GM21423 (cell line): Measurements from ENCODE around the gene C2orf72.

ENCODE experiments used
- ATAC-seq: cut with Tn5 transposase; IDR thresholded peaks from one replicate; pipeline ENCODE4 v1.9.1; 2021; ENCODE audit warnings: mild to moderate bottlenecking, moderate library complexity; ENCODE audit not compliant: unreplicated experiment

Gene C2orf72

GRCh38 chr2:231041061-231041689, 3.9 kb downstream of the C2orf72 start:
- ATAC-seq: no peak

- ATAC-seq: no peak
Measured at GRCh38 chr2:231043796-231044195, 6.5 kb downstream of the C2orf72 start.

- ATAC-seq: no peak
Measured at GRCh38 chr2:231046916-231047273, 9.6 kb downstream of the C2orf72 start.

- ATAC-seq: no peak
Measured at GRCh38 chr2:231047274-231047922, 10.1 kb downstream of the C2orf72 start.

- no peak for ATAC-seq
Measured at GRCh38 chr2:231047923-231048915, 10.9 kb downstream of the C2orf72 start.

GRCh38 chr2:231049286-231050017, 12.1 kb downstream of the C2orf72 start:
- no peak for ATAC-seq

GRCh38 chr2:231050018-231050901, 12.9 kb downstream of the C2orf72 start:
- ATAC-seq: no peak

GRCh38 chr2:231051116-231051515, 13.8 kb downstream of the C2orf72 start:
- no peak for ATAC-seq

GRCh38 chr2:231052494-231053451, 15.4 kb downstream of the C2orf72 start:
- ATAC-seq: peak; percentile 51

GRCh38 chr2:231053846-231054245, 16.5 kb downstream of the C2orf72 start:
- no peak for ATAC-seq

- ATAC-seq: peak; percentile 71
Measured at GRCh38 chr2:231056453-231057416, 19.4 kb downstream of the C2orf72 start, which contains the start of gene PSMD1. TSS of gene PSMD1 (plus strand) at chr2:231056867. CDS start at chr2:231057026, 159 bp downstream.

- ATAC-seq: no peak
Measured at GRCh38 chr2:231057590-231057989, 20.3 kb downstream of the C2orf72 start.

GRCh38 chr2:231058761-231059550, 21.6 kb downstream of the C2orf72 start:
- no peak for ATAC-seq

- ATAC-seq: no peak
Measured at GRCh38 chr2:231059756-231060155, 22.4 kb downstream of the C2orf72 start.

- ATAC-seq: no peak
Measured at GRCh38 chr2:231062776-231063175, 25.5 kb downstream of the C2orf72 start.

GRCh38 chr2:231063347-231063746, 26.0 kb downstream of the C2orf72 start:
- ATAC-seq: no peak

GRCh38 chr2:231065966-231066365, 28.6 kb downstream of the C2orf72 start:
- no peak for ATAC-seq
